ENCODE measurements around the gene RIN3.
"Not testable (repeated sequence)": the region's sequence is repeated elsewhere in the genome, so short reads cannot be mapped to it uniquely, and the experiment has no call there.

RIN3 gene

DNA sequence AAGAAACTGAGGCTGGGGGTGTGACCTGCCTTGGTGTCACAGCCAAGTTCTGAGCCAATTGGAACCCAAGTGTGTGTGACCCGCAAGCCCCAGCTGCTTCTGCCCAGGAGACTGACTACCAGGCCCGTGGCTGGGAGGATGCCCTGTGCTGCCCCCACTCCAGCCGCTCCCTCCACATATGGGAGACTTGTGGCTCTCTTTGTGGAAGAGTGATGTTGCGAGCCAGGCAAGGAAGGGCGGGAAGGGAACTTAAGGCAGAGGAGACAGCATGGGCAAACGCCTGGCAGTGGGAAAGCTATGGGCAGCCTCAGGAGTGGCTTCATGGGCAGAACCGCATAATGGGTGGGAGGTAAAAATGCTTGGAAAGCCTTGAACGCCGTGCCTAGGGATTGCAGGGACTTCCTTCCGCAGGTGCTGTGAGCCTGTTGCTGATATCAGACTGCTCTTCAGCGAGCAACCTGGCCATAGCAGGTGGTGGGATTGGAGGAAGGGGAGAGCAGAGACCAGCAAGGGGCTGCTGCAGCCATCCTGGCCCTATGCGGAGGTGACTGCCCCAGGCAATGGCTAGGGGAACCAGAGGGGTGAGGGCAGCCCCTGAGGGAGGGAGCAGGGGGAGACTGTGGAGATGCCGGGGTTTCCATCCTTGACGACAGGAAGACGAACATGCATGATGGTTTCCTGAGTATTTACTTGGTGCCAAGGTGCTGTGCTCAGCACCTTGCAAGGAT, 119.1 kb downstream of the RIN3 start:
- DNase-seq, result no peak

DNA sequence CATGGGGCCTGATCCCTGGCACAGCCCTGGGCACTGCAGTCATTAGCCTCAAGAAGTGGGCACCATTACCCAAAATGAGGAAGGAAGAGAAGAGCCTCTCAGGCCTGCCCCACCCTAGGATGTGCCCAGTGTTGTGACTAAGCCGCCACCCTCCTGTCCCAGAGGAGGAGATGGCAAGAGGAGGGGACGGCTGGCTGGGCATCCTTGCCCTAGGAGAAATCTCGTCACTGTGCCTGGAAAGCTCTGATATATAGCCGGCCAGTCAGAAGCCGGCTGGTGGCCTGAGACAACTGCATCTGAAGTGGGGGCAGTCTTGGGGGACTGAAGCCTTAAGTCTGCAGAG, 119.7 kb downstream of the RIN3 start:
- DNase-seq, result no peak

DNA sequence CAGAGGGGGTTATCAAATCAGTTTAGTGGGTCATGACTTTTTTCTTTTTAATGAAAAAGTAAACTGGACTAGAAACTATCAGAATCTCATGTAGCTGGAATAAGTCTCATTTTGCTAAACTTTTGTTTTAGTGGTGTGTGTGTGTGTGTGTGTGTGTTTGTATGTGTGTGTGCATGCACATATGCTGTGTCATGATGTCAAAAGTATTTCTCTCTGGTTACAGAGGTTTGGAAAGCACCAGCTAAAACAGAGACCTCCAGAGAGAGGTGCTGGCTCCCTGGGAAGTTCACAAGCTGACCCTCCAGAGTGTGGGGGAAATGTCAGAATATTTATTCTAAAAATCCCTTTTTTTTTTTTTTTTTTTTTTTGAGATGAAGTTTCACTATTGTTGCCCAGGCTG, 120.1 kb downstream of the RIN3 start:
- no peak for DNase-seq

DNA sequence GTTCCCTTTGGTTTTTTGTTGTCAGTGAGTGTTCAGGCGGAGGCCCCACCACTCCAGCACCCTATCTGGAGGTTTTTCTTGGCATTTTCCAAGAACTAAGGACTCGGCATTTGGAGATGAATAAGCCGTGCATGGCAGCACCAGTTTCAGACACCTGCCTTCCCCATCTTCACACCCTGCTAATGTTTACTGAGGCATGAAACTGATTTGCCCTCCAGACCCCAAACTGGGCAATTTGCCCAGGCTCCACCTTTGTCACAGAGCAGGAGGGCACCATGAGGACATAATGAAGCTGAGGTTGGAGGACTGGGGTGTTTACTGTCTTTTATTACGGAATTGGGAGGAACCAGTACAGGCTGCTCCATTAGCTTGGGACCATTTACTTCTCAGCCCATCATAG, 121.5 kb downstream of the RIN3 start:
- no peak for DNase-seq

DNA sequence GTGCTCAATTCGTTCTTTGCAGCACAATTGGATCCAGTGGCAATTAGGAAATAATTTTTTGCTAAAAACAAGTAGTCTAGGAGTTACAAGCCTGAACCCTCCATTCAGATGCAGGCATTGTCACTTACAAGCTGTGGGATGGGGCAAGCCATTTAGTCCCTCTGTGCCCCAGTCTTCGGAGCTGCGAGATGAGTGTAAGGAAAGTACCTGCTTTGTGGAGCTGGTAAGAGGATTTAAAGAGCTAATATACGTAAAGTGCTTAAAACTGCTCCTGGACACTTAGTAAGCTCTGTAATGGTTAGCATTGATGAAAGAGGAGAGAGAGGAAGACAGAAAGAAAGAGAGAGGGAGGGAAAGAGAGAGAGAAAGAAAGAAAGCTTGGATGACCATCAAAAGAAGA, 122.3 kb downstream of the RIN3 start:
- DNase-seq, result no peak

DNA sequence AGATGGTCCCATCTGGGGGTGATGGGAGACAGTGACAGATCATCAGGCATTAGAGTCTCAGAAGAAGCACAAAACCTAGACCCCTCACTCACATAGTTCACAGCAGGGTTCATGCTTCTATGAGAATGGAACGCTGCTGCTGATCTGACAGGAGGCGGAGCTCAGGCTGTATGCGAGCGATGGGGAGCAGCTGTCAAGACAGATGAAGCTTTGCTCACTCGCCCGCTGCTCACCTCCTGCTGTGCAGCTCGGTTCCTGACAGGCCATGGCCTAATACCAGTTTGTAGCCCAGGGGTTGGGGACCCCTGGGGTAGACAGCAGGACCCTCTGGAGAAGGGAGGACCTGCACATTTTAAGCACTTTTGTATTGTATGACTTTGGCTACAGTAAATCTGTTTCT, 123.6 kb downstream of the RIN3 start:
- DNase-seq, result no peak

DNA sequence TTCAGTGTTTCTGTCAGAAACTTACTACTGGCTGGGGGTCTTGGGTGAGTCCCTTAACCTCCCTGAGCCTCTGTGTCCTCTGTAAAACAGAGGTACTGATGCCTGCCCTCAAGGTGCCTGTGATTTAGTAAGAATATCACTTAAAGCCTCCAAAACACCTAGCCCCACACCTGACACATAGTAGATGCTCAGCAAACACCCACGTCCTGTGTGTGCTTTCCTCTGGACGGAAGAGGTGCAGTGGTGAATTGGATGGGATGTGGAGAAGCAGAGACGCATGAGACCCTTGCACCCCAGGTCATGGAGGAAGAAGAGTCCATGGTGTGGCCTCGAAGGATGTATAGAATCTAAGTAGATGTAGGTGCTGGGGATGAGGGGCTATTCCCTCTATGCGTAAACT, 124.3 kb downstream of the RIN3 start:
- DNase-seq, result no peak

DNA sequence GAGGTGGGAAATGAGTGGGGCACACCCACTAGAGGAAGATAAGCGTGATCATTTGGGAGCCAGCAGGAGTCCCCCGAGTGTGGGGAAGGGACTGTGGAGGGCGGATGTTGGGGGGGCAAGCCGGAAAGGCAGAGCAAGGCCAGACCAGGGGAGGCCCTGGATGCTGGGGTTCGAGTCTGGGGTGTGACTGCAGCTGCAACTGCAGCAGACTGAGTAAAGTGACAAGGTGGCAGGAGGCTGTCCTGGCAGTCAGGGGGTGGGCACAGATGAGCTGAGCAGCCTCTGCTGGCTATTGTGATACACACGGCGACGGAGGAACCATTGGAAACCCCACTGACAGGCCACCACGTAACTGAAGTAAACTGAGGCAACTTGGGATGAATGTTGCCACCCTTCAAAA, 124.7 kb downstream of the RIN3 start:
- DNase-seq, result no peak

DNA sequence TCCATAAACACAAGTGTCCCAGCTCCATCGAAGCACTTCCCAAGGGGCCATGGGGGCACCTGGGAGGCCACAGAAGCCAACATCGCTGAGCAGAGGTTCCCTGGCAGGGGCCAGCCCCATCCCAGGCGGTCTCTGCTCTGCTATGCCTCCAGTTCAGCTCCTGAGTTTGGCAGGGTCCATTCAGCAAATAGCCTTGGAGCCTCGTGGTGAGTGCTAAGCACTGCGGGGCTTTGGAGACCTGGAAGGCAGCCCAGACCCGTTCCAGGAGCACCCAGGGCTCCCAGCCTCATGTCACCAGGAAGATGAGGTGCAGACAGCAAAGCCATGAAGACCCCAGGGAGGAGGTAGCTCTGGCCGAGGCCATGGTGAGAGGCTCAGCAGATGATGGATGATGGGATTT, 125.3 kb downstream of the RIN3 start:
- no peak for DNase-seq

DNA sequence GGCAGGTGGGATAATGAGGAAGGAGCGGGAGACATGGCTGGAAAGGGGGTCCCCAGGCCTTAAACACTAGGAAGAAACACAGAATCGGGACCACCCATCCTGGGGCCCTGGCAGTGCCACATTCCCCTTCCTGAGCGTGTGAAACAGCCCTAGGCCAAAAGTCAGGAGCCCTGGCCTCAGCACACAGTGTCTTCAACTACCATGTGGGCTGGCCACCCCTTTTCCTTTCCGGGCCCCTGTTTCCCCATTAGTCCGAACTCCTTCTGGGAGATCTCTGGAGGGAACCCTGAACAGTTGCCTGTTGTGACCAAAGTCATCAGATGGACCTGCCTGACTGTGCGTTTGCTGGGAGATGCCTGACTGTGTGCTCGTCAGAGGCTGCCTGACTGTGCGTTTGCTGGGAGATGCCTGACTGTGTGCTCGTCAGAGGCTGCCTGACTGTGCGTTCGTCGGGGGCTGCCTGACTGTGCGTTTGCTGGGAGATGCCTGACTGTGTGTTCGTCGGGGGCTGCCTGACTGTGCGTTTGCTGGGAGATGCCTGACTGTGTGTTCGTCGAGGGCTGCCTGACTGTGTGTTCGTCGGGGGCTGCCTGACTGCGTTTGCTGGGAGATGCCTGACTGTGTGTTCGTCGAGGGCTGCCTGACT, 126.0 kb downstream of the RIN3 start:
- not testable (repeated sequence) for DNase-seq

DNA sequence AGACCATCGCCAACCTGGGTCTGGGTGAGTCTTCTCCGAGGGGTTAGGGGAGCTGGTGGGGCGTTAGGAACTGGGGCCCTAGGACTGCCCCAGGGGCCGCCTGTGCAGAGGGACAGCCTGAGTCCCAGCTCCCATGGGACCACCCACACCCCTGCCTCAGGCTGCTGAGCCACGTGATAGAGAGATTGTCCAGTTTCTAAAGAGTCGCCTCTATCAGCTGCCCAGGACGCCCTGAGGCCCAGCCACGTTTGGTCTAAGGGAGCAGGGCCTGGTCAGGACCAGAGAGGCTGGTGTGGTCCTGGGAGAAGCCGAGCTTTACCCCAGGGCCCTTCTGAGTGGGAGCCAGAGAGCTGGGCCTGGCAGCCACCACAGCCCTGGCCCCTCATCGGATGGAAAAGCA, 127.7 kb downstream of the RIN3 start:
- no peak for DNase-seq

DNA sequence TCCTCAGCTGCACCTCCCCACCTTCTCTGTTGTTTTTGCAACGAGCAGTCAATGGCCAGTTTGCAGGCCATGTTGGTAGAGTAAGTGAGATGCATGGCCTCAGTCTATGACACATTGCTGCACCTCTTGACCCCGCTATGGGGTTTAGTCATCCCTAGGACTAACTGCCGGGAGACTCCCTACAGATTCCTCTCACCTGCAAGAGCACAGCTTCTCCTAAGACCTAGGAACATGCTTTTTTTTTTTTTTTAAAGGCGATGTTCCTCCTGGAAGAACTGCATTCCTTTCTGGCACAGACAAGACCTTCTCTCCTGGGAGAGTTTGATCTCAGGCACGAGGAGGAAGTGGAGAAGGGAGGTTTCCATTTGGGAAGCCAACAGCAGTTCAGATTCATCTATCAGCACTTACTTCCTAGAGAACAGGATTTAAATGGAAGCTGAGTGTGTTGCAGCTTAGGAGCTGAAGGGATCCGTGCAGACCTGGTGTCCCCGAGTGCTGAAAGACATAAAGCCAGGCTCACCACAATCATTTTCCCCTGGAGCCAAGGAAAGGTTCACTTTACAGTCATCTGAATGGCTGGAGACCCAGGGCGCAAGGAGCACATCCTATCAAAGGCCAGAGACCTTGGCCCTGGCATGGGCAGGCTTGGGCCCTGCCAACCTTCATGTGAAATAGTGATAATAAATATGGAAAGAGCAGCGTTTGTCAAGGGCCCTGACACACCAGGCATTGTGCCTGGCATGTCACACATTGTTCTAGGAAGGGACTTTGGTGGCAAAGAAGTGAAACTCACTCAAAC, 130.8 kb downstream of the RIN3 start:
- no peak for DNase-seq

DNA sequence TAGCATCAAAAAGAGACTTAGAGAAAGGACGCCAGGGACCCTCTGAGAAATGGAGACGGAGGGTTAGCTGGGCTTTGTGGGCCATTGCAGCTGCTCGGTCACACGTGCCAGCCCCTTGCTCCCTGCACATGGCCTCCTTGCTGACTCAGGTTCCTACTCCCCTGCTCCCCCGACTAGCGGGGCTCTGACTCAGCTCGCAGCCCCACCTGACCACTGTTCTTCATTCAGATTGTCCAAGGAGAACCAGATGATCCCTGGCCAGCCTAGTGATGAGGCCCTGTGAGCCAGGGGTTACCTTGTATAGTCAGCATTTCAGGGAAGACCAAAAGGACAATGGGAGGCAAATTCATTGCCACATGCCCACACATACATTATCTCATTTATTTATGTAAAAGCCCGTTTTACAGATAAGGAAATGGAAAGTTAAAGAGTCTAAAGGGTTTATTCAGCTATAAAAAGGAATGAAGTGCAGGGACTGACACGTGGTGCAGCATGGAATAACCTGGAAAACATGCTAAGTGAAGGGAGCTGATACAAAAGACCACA, 131.5 kb downstream of the RIN3 start:
- DNase-seq, result no peak

DNA sequence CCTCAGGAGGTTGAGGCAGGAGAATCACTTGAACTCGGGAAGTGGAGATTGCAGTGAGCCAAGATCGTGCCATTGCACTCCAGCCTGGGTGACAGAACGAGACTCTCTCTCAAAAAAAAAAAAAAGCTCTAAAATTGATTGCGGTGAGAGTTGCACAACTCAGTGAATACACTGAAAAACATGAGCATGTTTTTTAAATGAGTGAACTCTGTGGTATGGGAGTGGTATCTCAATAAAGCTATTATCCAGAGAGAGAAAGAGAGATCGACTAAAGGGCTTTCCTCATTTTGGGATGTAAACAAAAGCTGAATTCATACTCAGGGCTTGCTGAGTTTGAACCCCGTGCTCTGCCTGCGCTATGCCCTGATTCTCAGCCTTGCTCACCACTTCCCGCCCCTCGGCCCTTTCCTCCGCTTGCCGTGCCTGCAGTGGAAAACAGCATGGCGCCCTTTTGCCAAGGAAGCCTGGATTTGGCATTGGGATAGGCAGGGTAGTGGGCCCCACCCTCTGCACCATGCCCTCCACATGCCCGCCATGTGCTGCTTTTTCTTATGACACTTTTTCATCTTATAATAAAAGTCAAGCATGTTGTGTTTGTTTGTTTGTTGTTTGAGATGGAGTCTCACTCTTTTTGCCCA, 132.4 kb downstream of the RIN3 start:
- no peak for DNase-seq

DNA sequence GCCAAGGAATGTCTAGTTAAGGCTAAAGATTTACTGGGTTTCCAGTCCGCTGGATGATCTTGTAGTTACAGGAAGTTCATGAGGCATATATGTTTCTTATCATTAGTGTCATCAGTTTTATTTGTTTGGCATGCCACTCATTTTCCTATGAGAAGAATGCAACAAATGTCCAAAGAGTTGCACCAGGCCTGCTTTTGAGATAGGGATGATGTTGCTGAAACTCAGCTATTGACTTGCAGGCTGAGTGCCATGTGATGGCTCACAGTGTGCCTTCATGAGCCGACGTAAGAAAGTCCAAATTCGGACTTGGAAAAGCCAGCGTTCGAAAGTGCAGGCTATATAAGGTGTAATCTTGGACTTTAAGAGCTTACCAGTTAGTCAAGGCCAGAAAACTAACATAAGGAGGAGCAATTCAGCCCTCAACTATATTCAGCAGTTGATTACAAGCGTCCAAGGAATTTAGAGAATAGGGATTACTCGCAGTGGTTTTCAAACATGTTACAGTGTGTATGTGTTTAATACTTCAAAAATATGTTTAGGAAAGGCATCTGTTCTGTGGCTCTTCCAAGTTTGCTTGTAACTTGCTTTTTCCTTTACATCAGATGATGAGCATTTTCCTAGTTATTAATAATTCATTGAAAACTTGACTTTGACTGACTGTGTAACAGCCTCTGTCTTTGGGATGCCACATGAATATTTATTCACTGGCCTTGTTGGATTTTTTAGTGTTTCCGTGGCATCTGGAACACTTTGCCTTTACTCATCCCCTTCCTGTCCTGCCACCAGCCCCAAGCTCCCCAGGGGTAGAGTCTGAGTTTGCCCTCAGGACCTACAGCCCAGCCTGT, 133.6 kb downstream of the RIN3 start:
- no peak for DNase-seq

DNA sequence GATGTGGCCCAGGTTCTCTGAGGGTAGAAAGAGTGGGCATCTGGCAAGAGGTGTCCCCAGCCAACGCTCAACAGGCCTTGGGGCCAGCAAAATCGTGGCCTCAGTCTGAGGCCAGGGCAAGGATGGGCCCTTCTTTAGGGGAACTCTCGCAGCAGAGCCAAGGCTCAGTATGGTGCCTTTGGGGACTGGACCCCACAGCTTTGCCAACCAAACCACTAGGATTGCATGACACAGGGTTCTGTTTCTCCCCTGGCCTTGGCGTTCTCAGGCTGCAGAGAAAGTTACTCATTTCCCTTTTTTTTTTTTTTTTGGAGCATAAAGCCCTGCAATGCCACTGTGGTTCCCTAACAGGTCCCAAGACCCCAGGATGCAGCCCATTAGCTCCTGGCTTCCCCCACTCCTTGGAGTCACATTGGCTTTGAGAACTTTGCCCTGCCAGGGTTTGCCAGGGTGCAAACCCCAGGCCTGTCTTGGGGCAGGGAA, 134.3 kb downstream of the RIN3 start:
- no peak for DNase-seq

DNA sequence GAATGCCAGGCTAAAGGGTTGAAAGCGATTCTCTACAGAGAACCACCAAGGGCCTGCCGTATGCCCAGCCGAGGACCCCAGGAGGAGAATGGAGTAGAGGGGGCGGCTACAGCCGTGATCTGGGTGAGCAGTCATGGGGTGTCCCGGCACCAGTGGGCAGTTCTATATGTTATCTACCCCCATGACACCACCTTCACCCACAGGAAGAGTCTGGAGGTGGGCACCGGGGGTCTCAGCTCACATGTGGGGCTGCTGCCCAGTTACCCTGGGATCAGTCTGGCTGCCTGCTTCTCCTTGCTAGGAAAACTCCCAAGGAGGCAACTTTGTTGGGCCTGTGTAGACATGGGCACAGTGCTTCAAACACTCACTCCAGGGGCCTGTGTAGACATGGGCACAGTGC, 135.5 kb downstream of the RIN3 start:
- no peak for DNase-seq

DNA sequence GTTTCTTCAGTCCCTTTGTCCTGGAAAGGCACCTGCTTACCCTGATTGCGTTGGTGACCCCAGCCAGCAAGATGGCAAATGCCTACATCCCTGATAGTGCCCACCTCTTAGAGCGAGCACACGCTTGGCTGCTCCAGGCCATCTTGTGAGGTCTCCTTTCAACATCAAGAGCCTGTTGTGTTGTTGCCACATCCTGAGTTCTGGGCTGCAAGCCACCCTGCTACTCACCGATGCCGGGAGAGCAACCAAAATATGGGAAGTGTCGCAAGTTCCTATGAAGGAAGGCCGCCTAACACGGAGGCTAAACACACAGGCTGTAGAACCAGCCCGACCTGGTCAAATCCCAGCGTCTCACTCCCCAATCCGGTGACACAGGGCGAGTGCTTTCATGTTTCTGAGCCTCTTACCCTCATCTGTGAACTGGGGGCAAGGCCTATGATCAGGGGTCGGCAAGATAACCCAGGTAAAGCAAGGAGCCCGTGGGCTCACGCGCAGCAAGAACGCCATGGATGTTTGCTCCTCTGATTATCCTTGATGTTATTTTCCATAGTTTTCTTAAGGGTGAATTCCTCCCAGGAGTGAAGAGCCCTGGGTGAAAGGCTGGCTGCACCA, 136.5 kb downstream of the RIN3 start:
- no peak for DNase-seq

DNA sequence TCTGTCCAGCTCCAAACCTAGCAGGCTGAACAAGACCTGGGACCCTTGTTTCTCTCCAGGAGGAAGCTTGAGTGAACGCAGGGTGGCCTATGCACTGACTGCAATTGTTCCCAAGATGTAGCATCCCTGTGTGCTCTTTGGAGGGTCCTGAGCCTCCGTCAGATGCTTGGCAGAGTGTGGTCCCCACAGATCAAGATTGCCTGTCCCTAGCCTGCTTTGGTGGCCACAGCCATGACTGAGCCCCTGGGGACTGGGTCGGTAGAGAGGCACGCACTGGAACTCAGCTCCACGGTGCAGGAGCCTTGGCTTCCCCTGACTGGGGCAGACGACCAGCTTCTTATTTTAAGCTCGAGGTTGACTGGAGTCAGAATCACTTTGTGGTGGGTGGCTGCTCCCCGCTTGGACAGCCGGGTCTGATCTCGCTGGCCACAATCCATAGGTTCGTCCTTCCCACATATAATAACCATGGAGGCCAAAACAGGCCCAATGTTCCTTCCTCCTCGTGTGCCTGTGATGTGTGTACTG, 137.1 kb downstream of the RIN3 start:
- DNase-seq, result no peak

DNA sequence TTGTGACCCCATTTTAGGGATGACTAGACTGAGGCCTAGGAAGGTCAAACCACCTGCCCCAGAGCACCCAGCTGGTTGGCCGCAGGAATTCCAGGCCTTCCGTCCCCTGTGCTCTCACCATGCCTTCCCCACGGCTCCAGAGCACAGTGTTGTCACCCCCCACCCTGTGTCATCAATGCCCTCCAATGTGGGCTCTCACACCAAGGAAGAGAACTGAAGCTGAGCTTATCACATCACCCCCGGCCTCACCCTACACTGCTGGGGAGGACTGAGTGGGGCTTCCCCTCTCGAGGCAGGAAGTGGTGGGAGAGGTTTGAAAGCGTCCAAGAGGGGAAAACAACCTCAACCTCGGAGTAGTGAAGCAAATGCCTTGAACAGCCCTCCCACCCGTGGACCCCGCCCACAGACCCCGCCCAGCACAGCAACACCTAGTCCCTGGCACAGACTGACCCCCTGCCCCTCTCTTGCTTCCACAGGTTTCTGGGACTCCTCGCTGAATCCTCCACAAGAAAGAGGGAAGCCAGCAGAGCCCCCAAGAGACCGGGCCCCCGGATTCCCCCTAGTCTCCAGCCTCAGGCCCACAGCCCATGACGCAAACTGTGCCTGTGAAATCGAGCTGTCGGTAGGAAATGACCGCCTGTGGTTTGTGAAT, 137.7 kb downstream of the RIN3 start:
- DNase-seq, result peak; percentile 85
